ENCODE measurements around the gene NMNAT1. TPM values are rescaled to one million over a fixed set of nuclear protein-coding genes. Genes with fewer than 3 reads are reported as not detected.

Gene NMNAT1
- total RNA-seq, 3 donors from 2014 or later (not counting 1 experiment from before 2014, with no cell fraction given) = 2.6 to 4.7 (median 2.9) TPM

DNA sequence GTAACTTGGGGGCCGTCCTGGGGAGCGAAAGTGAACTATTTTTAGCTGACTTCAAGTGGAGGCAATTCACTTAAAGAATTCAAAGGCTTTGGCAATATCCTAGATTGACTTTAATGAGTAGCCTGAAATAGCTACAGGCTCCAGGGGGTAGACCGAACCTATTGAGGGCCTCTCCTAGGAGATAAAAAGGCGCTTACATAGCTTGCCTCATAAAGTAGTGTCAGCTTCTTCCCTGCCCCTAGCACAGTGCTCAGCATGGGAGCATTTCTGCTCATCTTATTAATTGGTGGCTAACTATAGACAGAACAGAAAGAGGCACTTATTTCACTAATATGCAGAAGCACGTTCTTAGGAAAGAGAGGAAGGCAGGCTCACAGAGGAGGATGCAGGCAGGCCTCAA is 20.9 kb upstream of the NMNAT1 start:
- Histone ChIP-seq H3K4me3 (ENCODE audit: low read length) (no peak overlapping the region), H3K27me3 (ENCODE audit: control insufficient read depth, insufficient read depth, low read length) (no peaks in the 10 kb centered on the region), H3K36me3 (ENCODE audit: control insufficient read depth, insufficient read depth, low read length) (no peaks in the 10 kb centered on the region), H3K27ac (ENCODE audit: low read length) (no peak overlapping the region), H3K9me3 (ENCODE audit: control insufficient read depth, insufficient read depth, low read length) (no peaks in the 10 kb centered on the region), H3K4me1 (ENCODE audit: control insufficient read depth, insufficient read depth, low read length) (no peaks in the 10 kb centered on the region)
- H3K4me3 Mint-ChIP-seq = no peak overlapping the region
- 93% methylated on average over 5 of the region's 5 CpGs for WGBS (ENCODE audit: insufficient coverage)
- H3K9me3 Mint-ChIP-seq = no peaks in the 10 kb centered on the region
- ATAC-seq (no peak), DNase-seq (no peak)
- H3K36me3 Mint-ChIP-seq = no peaks in the 10 kb centered on the region
- intact Hi-C loops (cut with micrococcal nuclease) = no loop called here
- TF ChIP-seq, protein P1, sequence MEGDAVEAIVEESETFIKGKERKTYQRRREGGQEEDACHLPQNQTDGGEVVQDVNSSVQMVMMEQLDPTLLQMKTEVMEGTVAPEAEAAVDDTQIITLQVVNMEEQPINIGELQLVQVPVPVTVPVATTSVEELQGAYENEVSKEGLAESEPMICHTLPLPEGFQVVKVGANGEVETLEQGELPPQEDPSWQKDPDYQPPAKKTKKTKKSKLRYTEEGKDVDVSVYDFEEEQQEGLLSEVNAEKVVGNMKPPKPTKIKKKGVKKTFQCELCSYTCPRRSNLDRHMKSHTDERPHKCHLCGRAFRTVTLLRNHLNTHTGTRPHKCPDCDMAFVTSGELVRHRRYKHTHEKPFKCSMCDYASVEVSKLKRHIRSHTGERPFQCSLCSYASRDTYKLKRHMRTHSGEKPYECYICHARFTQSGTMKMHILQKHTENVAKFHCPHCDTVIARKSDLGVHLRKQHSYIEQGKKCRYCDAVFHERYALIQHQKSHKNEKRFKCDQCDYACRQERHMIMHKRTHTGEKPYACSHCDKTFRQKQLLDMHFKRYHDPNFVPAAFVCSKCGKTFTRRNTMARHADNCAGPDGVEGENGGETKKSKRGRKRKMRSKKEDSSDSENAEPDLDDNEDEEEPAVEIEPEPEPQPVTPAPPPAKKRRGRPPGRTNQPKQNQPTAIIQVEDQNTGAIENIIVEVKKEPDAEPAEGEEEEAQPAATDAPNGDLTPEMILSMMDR (IDR thresholded peaks at IDR 0.05) = no peak
- H3K27me3 Mint-ChIP-seq (ENCODE audit: low read depth in 2 of 2) = peaks cover 0 to 2% of the 10 kb centered on the region in 2 donors
- H3K4me1 Mint-ChIP-seq = no peaks in the 10 kb centered on the region
- no peak overlapping the region for H3K27ac Mint-ChIP-seq

GRCh38 chr1:9927259-9927658 is 16.0 kb upstream of the NMNAT1 start:
- Mint-ChIP-seq H3K27me3 (ENCODE audit: low read depth in 2 of 2) (no peaks in the 10 kb centered on the region), H3K4me3 (no peak overlapping the region), H3K9me3 (no peaks in the 10 kb centered on the region), H3K27ac (no peak overlapping the region), H3K4me1 (no peaks in the 10 kb centered on the region), H3K36me3 (peaks cover 6% of the 10 kb centered on the region)
- H3K9me3 ChIP-seq (ENCODE audit: control insufficient read depth, insufficient read depth, low read length) = no peaks in the 10 kb centered on the region
- H3K27ac ChIP-seq (ENCODE audit: low read length) = no peak overlapping the region
- H3K27me3 ChIP-seq (ENCODE audit: control insufficient read depth, insufficient read depth, low read length) = no peaks in the 10 kb centered on the region
- TF ChIP-seq, protein P1 (IDR thresholded peaks at IDR 0.05) = no peak
- ATAC-seq = no peak
- WGBS (ENCODE audit: insufficient coverage) = 69% methylated on average over 5 of the region's 5 CpGs
- H3K36me3 ChIP-seq (ENCODE audit: control insufficient read depth, insufficient read depth, low read length) = peaks cover 24% of the 10 kb centered on the region
- no peak for DNase-seq
- no peaks in the 10 kb centered on the region for H3K4me1 ChIP-seq (ENCODE audit: control insufficient read depth, insufficient read depth, low read length)
- no peak overlapping the region for H3K4me3 ChIP-seq (ENCODE audit: low read length)
- intact Hi-C loops (cut with micrococcal nuclease) = no loop called here

DNA sequence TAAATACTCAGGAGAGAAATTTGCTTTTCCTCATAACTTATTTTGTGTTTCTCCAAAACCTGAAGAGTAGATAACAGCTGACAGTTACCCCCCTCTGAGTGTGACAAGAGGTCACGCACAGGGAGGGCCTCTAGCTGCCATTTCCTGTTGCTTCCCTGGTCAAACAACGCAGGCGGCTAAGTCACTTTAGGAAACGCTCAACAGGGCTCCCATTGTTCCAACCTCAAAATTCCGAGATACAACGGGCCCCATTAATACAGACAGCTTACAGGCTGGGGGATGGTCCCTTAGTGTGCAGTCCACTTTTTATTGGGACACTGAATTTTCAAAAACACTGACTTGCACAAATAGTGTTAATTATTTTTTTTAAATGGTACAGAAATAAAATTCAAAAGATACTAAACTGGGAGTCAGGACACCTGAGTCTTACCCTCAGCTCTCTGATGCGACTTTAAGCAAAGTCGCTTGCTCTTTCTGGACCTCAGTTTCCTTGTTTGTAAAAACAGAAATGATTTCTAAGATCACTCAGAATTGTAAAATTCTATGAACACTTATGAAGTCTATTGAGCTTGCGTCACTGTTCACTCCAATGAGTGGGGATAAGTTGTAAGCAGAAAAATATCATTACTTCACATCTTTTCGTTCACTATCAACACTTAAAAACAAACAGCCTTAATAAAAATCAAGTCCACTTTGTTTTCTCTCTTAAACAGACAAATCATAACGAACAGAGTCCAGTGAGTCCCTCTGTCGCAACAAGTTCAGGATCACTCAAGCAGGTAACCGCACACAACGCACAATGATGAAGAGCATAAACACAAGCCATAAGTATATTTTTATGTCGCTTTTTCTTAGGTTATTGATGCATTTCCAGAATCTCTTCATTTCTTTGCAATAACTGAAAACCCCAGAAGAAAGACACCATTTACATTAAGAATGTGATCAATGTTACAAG is 13.6 kb upstream of the NMNAT1 start:
- TF ChIP-seq, protein P1 (IDR thresholded peaks at IDR 0.05) = no peak

More for the DNA sequence above, 13.6 kb upstream of the NMNAT1 start:
- no peaks in the 10 kb centered on the region for H3K9me3 ChIP-seq (ENCODE audit: control insufficient read depth, insufficient read depth, low read length)
- H3K27ac ChIP-seq (ENCODE audit: low read length) = no peak overlapping the region
- peaks cover 36% of the 10 kb centered on the region for H3K36me3 ChIP-seq (ENCODE audit: control insufficient read depth, insufficient read depth, low read length)
- no peak for DNase-seq
- no peaks in the 10 kb centered on the region for H3K4me1 ChIP-seq (ENCODE audit: control insufficient read depth, insufficient read depth, low read length)
- H3K4me3 ChIP-seq (ENCODE audit: low read length) = no peak overlapping the region
- Mint-ChIP-seq H3K36me3 (peaks cover 12% of the 10 kb centered on the region), H3K27me3 (ENCODE audit: low read depth in 2 of 2) (no peaks in the 10 kb centered on the region), H3K27ac (no peak overlapping the region), H3K9me3 (no peaks in the 10 kb centered on the region), H3K4me1 (no peaks in the 10 kb centered on the region), H3K4me3 (no peak overlapping the region)
- intact Hi-C loops (cut with micrococcal nuclease) = no loop called here
- H3K27me3 ChIP-seq (ENCODE audit: control insufficient read depth, insufficient read depth, low read length) = no peaks in the 10 kb centered on the region
- 95% methylated on average over 14 of the region's 15 CpGs for whole genome bisulfite sequencing (ENCODE audit: insufficient coverage)
- no peak for ATAC-seq
